ENCODE results near the gene MME. TPM values are rescaled to one million over a fixed set of nuclear protein-coding genes. Genes with fewer than 3 reads are reported as not detected.

MME gene
- total RNA-seq = 18.3 and 22.0 TPM in 2 replicates

GRCh38 chr3:155079746-155080487 is at the start of gene MME:
TSS of gene MME (plus strand) at chr3:155080319. CDS start at chr3:155084168, 3,849 bp downstream.

Other genes with a start within 250 kb of the MME start
- gene STRIT1, start 213.4 kb downstream of the MME start, total RNA-seq = not detected in 2 replicates

Measured in vein endothelial cell (primary cell).